Activated CD8-positive, alpha-beta memory T cell treated with anti-CD3 and anti-CD28 coated beads, Interleukin-2, amount 10 ng/mL, durations not matched to agents 7 days and 5 days (primary cell): ENCODE results near the gene MLH1. TPM values are rescaled to one million over a fixed set of nuclear protein-coding genes. Genes with fewer than 3 reads are reported as not detected.

Experiments
- ATAC-seq: fragments of 150-1000 bp; cut with Tn5 transposase; one replicate; pipeline ENCODE4 v1.10.0; 2021; ENCODE audit warnings: moderate library complexity
- CTCF ChIA-PET: fragments of 350-600 bp; sonication (Branson Sonifier 250); formaldehyde crosslinking; loops from one replicate; lab custom pipeline; 2021; ENCODE audit warnings: antibody characterized with exemption; lab: Charles Lee
- DNase-seq: peaks from one replicate; pipeline ENCODE4 v3.0.0-alpha.2; 2020
- H3K27ac Mint-ChIP-seq: one replicate; pipeline ENCODE4 v1.8.0; 2021; ENCODE audit warnings: mild to moderate bottlenecking, mixed read lengths
- H3K27me3 Mint-ChIP-seq: one replicate; pipeline ENCODE4 v1.8.0; 2021; ENCODE audit warnings: mixed read lengths
- H3K36me3 Mint-ChIP-seq: one replicate; pipeline ENCODE4 v1.8.0; 2021; ENCODE audit warnings: mild to moderate bottlenecking, mixed read lengths
- H3K4me1 Mint-ChIP-seq: one replicate; pipeline ENCODE4 v1.8.0; 2021; ENCODE audit warnings: mixed read lengths
- H3K4me3 Mint-ChIP-seq: one replicate; pipeline ENCODE4 v1.8.0; 2021; ENCODE audit warnings: mild to moderate bottlenecking, moderate library complexity, mixed read lengths
- H3K9me3 Mint-ChIP-seq: one replicate; pipeline ENCODE4 v1.8.0; 2022; ENCODE audit warnings: low read depth, mixed read lengths
- total RNA-seq, 2 experiments: library from RNA; stranded (reverse); gene quantifications; one replicate each; pipeline ENCODE4 v1.2.3, GENCODE V29; 2021

MLH1 gene
- total RNA-seq, 2 experiments from 2014 or later = 65.3 to 71.8 TPM

GRCh38 chr3:37087870-37088269 is 94.6 kb downstream of the MLH1 start:
- no peak for DNase-seq
- no peak overlapping the region for H3K4me3 Mint-ChIP-seq
- no peaks in the 10 kb centered on the region for H3K27me3 Mint-ChIP-seq
- no peaks in the 10 kb centered on the region for H3K9me3 Mint-ChIP-seq
- H3K36me3 Mint-ChIP-seq = peaks cover 6% of the 10 kb centered on the region
- no peak for ATAC-seq
- H3K27ac Mint-ChIP-seq = no peak overlapping the region
- CTCF ChIA-PET = no interaction called here
- H3K4me1 Mint-ChIP-seq = no peaks in the 10 kb centered on the region

GRCh38 chr3:37092484-37092883 is 99.2 kb downstream of the MLH1 start:
- no peak overlapping the region for H3K27ac Mint-ChIP-seq

GRCh38 chr3:37093481-37093880 is 100.2 kb downstream of the MLH1 start:
- CTCF ChIA-PET = no interaction called here
- no peak overlapping the region for H3K4me3 Mint-ChIP-seq
- no peak overlapping the region for H3K27ac Mint-ChIP-seq
- H3K9me3 Mint-ChIP-seq = no peaks in the 10 kb centered on the region
- H3K27me3 Mint-ChIP-seq = no peaks in the 10 kb centered on the region
- no peak for ATAC-seq
- no peaks in the 10 kb centered on the region for H3K4me1 Mint-ChIP-seq
- peaks cover 7% of the 10 kb centered on the region for H3K36me3 Mint-ChIP-seq
- no peak for DNase-seq

More at GRCh38 chr3:37092484-37092883, 99.2 kb downstream of the MLH1 start:
- DNase-seq (no peak), ATAC-seq (no peak)
- H3K36me3 Mint-ChIP-seq = peaks cover 7% of the 10 kb centered on the region
- CTCF ChIA-PET = no interaction called here
- no peaks in the 10 kb centered on the region for H3K4me1 Mint-ChIP-seq
- no peaks in the 10 kb centered on the region for H3K27me3 Mint-ChIP-seq
- H3K9me3 Mint-ChIP-seq = no peaks in the 10 kb centered on the region
- H3K4me3 Mint-ChIP-seq = no peak overlapping the region

- H3K9me3 Mint-ChIP-seq = no peaks in the 10 kb centered on the region
- H3K36me3 Mint-ChIP-seq = peaks cover 5% of the 10 kb centered on the region
- no peak overlapping the region for H3K4me3 Mint-ChIP-seq
- no peaks in the 10 kb centered on the region for H3K4me1 Mint-ChIP-seq
- CTCF ChIA-PET = no interaction called here
- H3K27me3 Mint-ChIP-seq = no peaks in the 10 kb centered on the region
- H3K27ac Mint-ChIP-seq = no peak overlapping the region
- ATAC-seq = no peak
- DNase-seq = no peak
These were observed 101.3 kb downstream of the MLH1 start for GRCh38 chr3:37094636-37095035.

- Mint-ChIP-seq H3K4me3 (no peak overlapping the region), H3K4me1 (no peaks in the 10 kb centered on the region), H3K27me3 (no peaks in the 10 kb centered on the region), H3K27ac (no peak overlapping the region), H3K36me3 (peaks cover 3% of the 10 kb centered on the region), H3K9me3 (no peaks in the 10 kb centered on the region)
- CTCF ChIA-PET = no interaction called here
- no peak for ATAC-seq
- no peak for DNase-seq
These were observed 103.0 kb downstream of the MLH1 start for GRCh38 chr3:37096288-37096687.

GRCh38 chr3:37096975-37097374 is 103.7 kb downstream of the MLH1 start:
- Mint-ChIP-seq H3K27me3 (no peaks in the 10 kb centered on the region), H3K4me1 (no peaks in the 10 kb centered on the region), H3K4me3 (no peak overlapping the region), H3K27ac (no peak overlapping the region), H3K9me3 (no peaks in the 10 kb centered on the region), H3K36me3 (peaks cover 3% of the 10 kb centered on the region)
- DNase-seq (no peak), ATAC-seq (no peak)
- CTCF ChIA-PET = no interaction called here

GRCh38 chr3:37097776-37098175 is 104.5 kb downstream of the MLH1 start:
- no peak overlapping the region for H3K27ac Mint-ChIP-seq
- DNase-seq = no peak
- H3K9me3 Mint-ChIP-seq = no peaks in the 10 kb centered on the region
- H3K4me1 Mint-ChIP-seq = no peaks in the 10 kb centered on the region
- ATAC-seq = no peak
- H3K4me3 Mint-ChIP-seq = no peak overlapping the region
- H3K27me3 Mint-ChIP-seq = no peaks in the 10 kb centered on the region
- CTCF ChIA-PET = no interaction called here
- H3K36me3 Mint-ChIP-seq = peaks cover 3% of the 10 kb centered on the region

- Mint-ChIP-seq H3K9me3 (no peaks in the 10 kb centered on the region), H3K27ac (no peak overlapping the region), H3K4me3 (no peak overlapping the region), H3K27me3 (no peaks in the 10 kb centered on the region), H3K36me3 (no peaks in the 10 kb centered on the region), H3K4me1 (no peaks in the 10 kb centered on the region)
- DNase-seq (no peak), ATAC-seq (no peak)
- CTCF ChIA-PET = no interaction called here
These were observed 105.6 kb downstream of the MLH1 start for GRCh38 chr3:37098884-37099283.

GRCh38 chr3:37099469-37099868 is 106.2 kb downstream of the MLH1 start:
- DNase-seq = no peak
- Mint-ChIP-seq H3K9me3 (no peaks in the 10 kb centered on the region), H3K4me1 (no peaks in the 10 kb centered on the region), H3K36me3 (no peaks in the 10 kb centered on the region), H3K27me3 (no peaks in the 10 kb centered on the region), H3K27ac (no peak overlapping the region), H3K4me3 (no peak overlapping the region)
- no peak for ATAC-seq
- CTCF ChIA-PET = no interaction called here

GRCh38 chr3:37100411-37100810 is 107.1 kb downstream of the MLH1 start:
- CTCF ChIA-PET = no interaction called here
- no peaks in the 10 kb centered on the region for H3K36me3 Mint-ChIP-seq
- ATAC-seq (no peak), DNase-seq (no peak)
- no peaks in the 10 kb centered on the region for H3K27me3 Mint-ChIP-seq
- no peak overlapping the region for H3K27ac Mint-ChIP-seq
- H3K9me3 Mint-ChIP-seq = no peaks in the 10 kb centered on the region
- no peaks in the 10 kb centered on the region for H3K4me1 Mint-ChIP-seq
- H3K4me3 Mint-ChIP-seq = no peak overlapping the region

Other genes with a start within 250 kb of the MLH1 start
- not detected for gene DCLK3, start 229.0 kb upstream of the MLH1 start, total RNA-seq
- gene TRANK1, start 48.5 kb upstream of the MLH1 start, total RNA-seq = 10 to 100 TPM; 41.8 to 84.3 TPM
- gene EPM2AIP1, start 387 bp upstream of the MLH1 start, total RNA-seq = 10 to 100 TPM; 20.2 to 36.3 TPM
- 10 to 100 TPM; 38.1 to 47.9 TPM for gene LRRFIP2, start 181.1 kb downstream of the MLH1 start, total RNA-seq
- gene GOLGA4, start 249.8 kb downstream of the MLH1 start, total RNA-seq = 10 to 100 TPM; 32.5 to 40.3 TPM